GM19328 (cell line): ENCODE data around the gene ZMIZ1.
A peak's percentile ranks its signal among the peaks of the same experiment; 100 is the strongest.

Source experiments
- ATAC-seq: cut with Tn5 transposase; IDR thresholded peaks from one replicate; pipeline ENCODE4 v1.9.1; 2021; ENCODE audit warnings: mild to moderate bottlenecking, moderate library complexity; ENCODE audit not compliant: unreplicated experiment

The ZMIZ1 gene

GRCh38 chr10:79079490-79080355, 11.0 kb downstream of the ZMIZ1 start:
- ATAC-seq = no peak

GRCh38 chr10:79081353-79082034, 12.7 kb downstream of the ZMIZ1 start:
- no peak for ATAC-seq

- ATAC-seq = no peak
These were observed 13.2 kb downstream of the ZMIZ1 start for GRCh38 chr10:79082035-79082373.

GRCh38 chr10:79082631-79083596, 14.1 kb downstream of the ZMIZ1 start:
- ATAC-seq = no peak

GRCh38 chr10:79084012-79084971, 15.5 kb downstream of the ZMIZ1 start:
- ATAC-seq = no peak

- ATAC-seq = no peak
These were observed 16.3 kb downstream of the ZMIZ1 start for GRCh38 chr10:79084972-79085597.

- no peak for ATAC-seq
These were observed 18.1 kb downstream of the ZMIZ1 start for GRCh38 chr10:79086822-79087221.

- no peak for ATAC-seq
These were observed 19.0 kb downstream of the ZMIZ1 start for GRCh38 chr10:79087721-79088120.

GRCh38 chr10:79088176-79088575, 19.4 kb downstream of the ZMIZ1 start:
- ATAC-seq = no peak

GRCh38 chr10:79088613-79089355, 20.0 kb downstream of the ZMIZ1 start:
- no peak for ATAC-seq

GRCh38 chr10:79089632-79090031, 20.9 kb downstream of the ZMIZ1 start:
- ATAC-seq = no peak

- ATAC-seq = no peak
These were observed 21.5 kb downstream of the ZMIZ1 start for GRCh38 chr10:79090134-79090803.

- ATAC-seq = no peak
These were observed 23.6 kb downstream of the ZMIZ1 start for GRCh38 chr10:79092292-79092896.

GRCh38 chr10:79093658-79094411, 25.1 kb downstream of the ZMIZ1 start:
- ATAC-seq = peak; percentile 41

GRCh38 chr10:79094412-79095175, 25.8 kb downstream of the ZMIZ1 start:
- no peak for ATAC-seq

- ATAC-seq = no peak
These were observed 26.6 kb downstream of the ZMIZ1 start for GRCh38 chr10:79095316-79095715.
